Measurements from ENCODE around the gene C12orf60. TPM values are rescaled to one million over a fixed set of nuclear protein-coding genes. Genes with fewer than 3 reads are reported as not detected.

The C12orf60 gene
- total RNA-seq, 3 donors from 2014 or later, result 0.44 to 0.96 (median 0.46) TPM

- no peak for TF ChIP-seq CTCF (IDR thresholded peaks at IDR 0.05)
- H3K9me3 ChIP-seq, result no peaks in the 10 kb centered on the region
- no peak for DNase-seq
- ATAC-seq, result no peak
- intact Hi-C loops (cut with DNase I, micrococcal nuclease), result no loop called here
- no peak overlapping the region for H3K4me3 ChIP-seq
- no peaks in the 10 kb centered on the region for H3K36me3 ChIP-seq (ENCODE audit: low read depth)
- peaks cover 20% of the 10 kb centered on the region for H3K4me1 ChIP-seq (ENCODE audit: low read depth)
Measured at GRCh38 chr12:14841761-14842160, 38.3 kb downstream of the C12orf60 start.

GRCh38 chr12:14842315-14842714, 38.8 kb downstream of the C12orf60 start:
- intact Hi-C loops (cut with DNase I, micrococcal nuclease), result no loop called here
- H3K4me3 ChIP-seq, result no peak overlapping the region
- DNase-seq, result no peak
- ATAC-seq, result peak; percentile 44
- H3K36me3 ChIP-seq (ENCODE audit: low read depth), result no peaks in the 10 kb centered on the region
- H3K4me1 ChIP-seq (ENCODE audit: low read depth), result peaks cover 20% of the 10 kb centered on the region
- no peaks in the 10 kb centered on the region for H3K9me3 ChIP-seq
- no peak for TF ChIP-seq CTCF (IDR thresholded peaks at IDR 0.05)

GRCh38 chr12:14843425-14843887, 40.0 kb downstream of the C12orf60 start, which contains the start of gene ART4:
Gene ART4, minus strand, starts transcription at chr12:14843526. Its CDS starts 413 bp downstream, at chr12:14843113.
- intact Hi-C loops (cut with DNase I, micrococcal nuclease), result no loop called here
- Histone ChIP-seq H3K36me3 (ENCODE audit: low read depth) (no peaks in the 10 kb centered on the region), H3K4me3 (no peak within 1 kb of the TSS), H3K4me1 (ENCODE audit: low read depth) (peaks cover 20% of the 10 kb centered on the region), H3K9me3 (no peaks in the 10 kb centered on the region)
- no peak for TF ChIP-seq CTCF (IDR thresholded peaks at IDR 0.05)
- no peak for DNase-seq
- no peak for ATAC-seq

GRCh38 chr12:14844401-14844800, 40.9 kb downstream of the C12orf60 start:
- TF ChIP-seq CTCF (IDR thresholded peaks at IDR 0.05), result no peak
- Histone ChIP-seq H3K4me1 (ENCODE audit: low read depth) (peaks cover 20% of the 10 kb centered on the region), H3K9me3 (no peaks in the 10 kb centered on the region), H3K36me3 (ENCODE audit: low read depth) (no peaks in the 10 kb centered on the region), H3K4me3 (no peak overlapping the region)
- intact Hi-C loops (cut with DNase I, micrococcal nuclease), result no loop called here
- no peak for ATAC-seq
- no peak for DNase-seq

GRCh38 chr12:14845350-14845750, 41.9 kb downstream of the C12orf60 start:
- peak; percentile 45 for TF ChIP-seq CTCF (IDR thresholded peaks at IDR 0.05)
- peaks cover 20% of the 10 kb centered on the region for H3K4me1 ChIP-seq (ENCODE audit: low read depth)
- DNase-seq (peak in 1 of 3 donors; percentile 77), ATAC-seq (peak; percentile 75)
- H3K4me3 ChIP-seq, result no peak overlapping the region
- H3K9me3 ChIP-seq, result no peaks in the 10 kb centered on the region
- no peaks in the 10 kb centered on the region for H3K36me3 ChIP-seq (ENCODE audit: low read depth)
- intact Hi-C loops (cut with DNase I, micrococcal nuclease), result loop anchor here (1.0 to 5.0 kb wide), 2 partner anchors 147 to 151 kb away; no protein-coding TSS in a partner anchor
